ENCODE measurements around the gene YIPF1. TPM values are rescaled to one million over a fixed set of nuclear protein-coding genes. Genes with fewer than 3 reads are reported as not detected.

Gene YIPF1
- total RNA-seq, 2 experiments from 2014 or later: 4.3 to 5.5 TPM

DNA sequence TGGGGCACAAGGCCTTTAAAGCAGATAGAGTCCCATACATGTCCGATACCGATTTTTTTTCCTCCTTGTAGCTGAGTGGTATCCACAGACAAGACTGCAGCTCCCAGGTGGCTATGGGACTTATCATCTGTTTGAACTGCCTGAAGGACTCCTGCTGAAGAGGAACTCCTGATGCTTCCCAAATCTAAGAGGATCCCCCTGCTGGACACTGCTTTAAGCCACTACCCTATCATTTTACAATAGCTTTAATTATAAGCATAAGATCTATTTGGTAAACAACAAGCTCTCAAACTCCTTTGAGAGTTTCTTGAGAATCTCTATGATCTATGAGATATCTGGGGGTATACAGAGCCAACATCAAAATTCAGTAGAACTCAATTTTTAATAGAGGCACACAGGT lies 63.2 kb downstream of the YIPF1 start:
- Histone ChIP-seq H3K27me3 (ENCODE audit: control insufficient read depth in 1 of 2, insufficient read depth in 2 of 2, low read length in 2 of 2) (no peaks in the 10 kb centered on the region), H3K4me1 (ENCODE audit: insufficient read depth, low read length) (no peaks in the 10 kb centered on the region), H3K36me3 (ENCODE audit: insufficient read depth, low read length) (peaks cover 53% of the 10 kb centered on the region), H3K4me3 (ENCODE audit: low read length) (no peak overlapping the region), H3K27ac (ENCODE audit: low read depth in 1 of 2, low read length in 2 of 2) (no peak overlapping the region), H3K9me3 (ENCODE audit: control insufficient read depth in 1 of 2, insufficient read depth in 1 of 2, low read length in 2 of 2) (no peaks in the 10 kb centered on the region)
- Mint-ChIP-seq H3K4me1 (ENCODE audit: low read depth) (no peaks in the 10 kb centered on the region), H3K9me3 (no peaks in the 10 kb centered on the region), H3K4me3 (no peak overlapping the region), H3K36me3 (ENCODE audit: low read depth) (peaks cover 58% of the 10 kb centered on the region), H3K27ac (no peak overlapping the region), H3K27me3 (no peaks in the 10 kb centered on the region)
- POLR2A ChIA-PET: interaction anchor here (0.7 kb wide), 1 partner anchor 119 kb away, joined by 5 read pairs; the partner anchor contains the start of gene IFT25
- intact Hi-C loops (cut with DNase I, micrococcal nuclease): no loop called here
- TF ChIP-seq, protein P1, sequence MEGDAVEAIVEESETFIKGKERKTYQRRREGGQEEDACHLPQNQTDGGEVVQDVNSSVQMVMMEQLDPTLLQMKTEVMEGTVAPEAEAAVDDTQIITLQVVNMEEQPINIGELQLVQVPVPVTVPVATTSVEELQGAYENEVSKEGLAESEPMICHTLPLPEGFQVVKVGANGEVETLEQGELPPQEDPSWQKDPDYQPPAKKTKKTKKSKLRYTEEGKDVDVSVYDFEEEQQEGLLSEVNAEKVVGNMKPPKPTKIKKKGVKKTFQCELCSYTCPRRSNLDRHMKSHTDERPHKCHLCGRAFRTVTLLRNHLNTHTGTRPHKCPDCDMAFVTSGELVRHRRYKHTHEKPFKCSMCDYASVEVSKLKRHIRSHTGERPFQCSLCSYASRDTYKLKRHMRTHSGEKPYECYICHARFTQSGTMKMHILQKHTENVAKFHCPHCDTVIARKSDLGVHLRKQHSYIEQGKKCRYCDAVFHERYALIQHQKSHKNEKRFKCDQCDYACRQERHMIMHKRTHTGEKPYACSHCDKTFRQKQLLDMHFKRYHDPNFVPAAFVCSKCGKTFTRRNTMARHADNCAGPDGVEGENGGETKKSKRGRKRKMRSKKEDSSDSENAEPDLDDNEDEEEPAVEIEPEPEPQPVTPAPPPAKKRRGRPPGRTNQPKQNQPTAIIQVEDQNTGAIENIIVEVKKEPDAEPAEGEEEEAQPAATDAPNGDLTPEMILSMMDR (IDR thresholded peaks at IDR 0.05): no peak
- ATAC-seq (ENCODE audit: poor library complexity) (no peak), DNase-seq (no peak)
- CTCF ChIA-PET: no interaction called here

DNA sequence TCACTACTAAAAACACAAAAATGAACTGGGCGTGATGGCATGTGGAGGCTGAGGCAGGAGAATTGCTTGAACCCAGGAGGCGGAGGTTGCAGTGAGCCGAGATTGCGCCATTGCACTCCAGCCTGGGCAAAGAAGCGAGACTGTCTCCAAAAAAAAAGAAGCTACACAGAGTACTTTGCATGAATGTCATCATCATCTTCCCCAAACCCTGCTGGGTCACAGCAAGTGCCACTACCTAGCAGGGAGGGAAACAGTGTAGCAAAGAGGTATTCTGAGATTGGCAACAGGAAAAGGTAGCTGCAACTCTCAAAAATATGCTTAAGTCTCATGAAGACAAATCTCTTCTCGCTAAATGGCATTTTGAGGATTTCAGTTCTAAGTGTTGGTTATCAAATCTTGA lies 64.3 kb downstream of the YIPF1 start:
- POLR2A ChIA-PET: no interaction called here
- H3K27ac Mint-ChIP-seq: no peak overlapping the region
- H3K27me3 ChIP-seq (ENCODE audit: control insufficient read depth in 1 of 2, insufficient read depth in 2 of 2, low read length in 2 of 2): no peaks in the 10 kb centered on the region
- no peak for ATAC-seq (ENCODE audit: poor library complexity)
- H3K36me3 Mint-ChIP-seq (ENCODE audit: low read depth): peaks cover 61% of the 10 kb centered on the region
- no peak overlapping the region for H3K27ac ChIP-seq (ENCODE audit: low read depth in 1 of 2, low read length in 2 of 2)
- H3K4me1 ChIP-seq (ENCODE audit: insufficient read depth, low read length): no peaks in the 10 kb centered on the region
- no peaks in the 10 kb centered on the region for H3K27me3 Mint-ChIP-seq
- TF ChIP-seq, protein P1 (IDR thresholded peaks at IDR 0.05): no peak
- CTCF ChIA-PET: no interaction called here
- no peaks in the 10 kb centered on the region for H3K4me1 Mint-ChIP-seq (ENCODE audit: low read depth)
- intact Hi-C loops (cut with DNase I, micrococcal nuclease): no loop called here
- H3K36me3 ChIP-seq (ENCODE audit: insufficient read depth, low read length): peaks cover 53% of the 10 kb centered on the region
- H3K4me3 ChIP-seq (ENCODE audit: low read length): no peak overlapping the region
- no peaks in the 10 kb centered on the region for H3K9me3 ChIP-seq (ENCODE audit: control insufficient read depth in 1 of 2, insufficient read depth in 1 of 2, low read length in 2 of 2)
- H3K4me3 Mint-ChIP-seq: no peak overlapping the region
- no peak for DNase-seq
- H3K9me3 Mint-ChIP-seq: no peaks in the 10 kb centered on the region

DNA sequence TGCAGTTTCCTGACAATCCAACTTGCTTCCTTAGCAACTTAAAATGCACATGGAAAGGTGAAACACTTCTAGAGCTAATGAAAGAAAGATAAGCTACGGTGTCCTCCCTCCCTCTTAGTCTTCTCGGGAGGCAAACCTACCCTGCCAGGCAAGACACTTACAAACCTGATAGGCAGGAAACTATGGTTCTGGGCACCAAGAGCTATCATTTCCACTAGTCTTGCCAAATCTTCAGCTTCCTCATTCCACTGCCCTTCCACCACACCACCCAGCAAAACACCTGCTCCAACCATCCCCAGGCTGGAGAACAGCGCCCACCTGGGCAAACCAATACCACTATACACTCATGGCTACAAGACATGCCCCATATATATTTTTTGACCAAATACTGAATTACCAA lies 66.7 kb downstream of the YIPF1 start:
- Histone ChIP-seq H3K9me3 (ENCODE audit: control insufficient read depth in 1 of 2, insufficient read depth in 1 of 2, low read length in 2 of 2) (no peaks in the 10 kb centered on the region), H3K27me3 (ENCODE audit: control insufficient read depth in 1 of 2, insufficient read depth in 2 of 2, low read length in 2 of 2) (no peaks in the 10 kb centered on the region), H3K4me3 (ENCODE audit: low read length) (no peak overlapping the region), H3K27ac (ENCODE audit: low read depth in 1 of 2, low read length in 2 of 2) (no peak overlapping the region), H3K4me1 (ENCODE audit: insufficient read depth, low read length) (no peaks in the 10 kb centered on the region), H3K36me3 (ENCODE audit: insufficient read depth, low read length) (peaks cover 55% of the 10 kb centered on the region)
- H3K4me1 Mint-ChIP-seq (ENCODE audit: low read depth): peaks cover 3% of the 10 kb centered on the region
- no peaks in the 10 kb centered on the region for H3K9me3 Mint-ChIP-seq
- H3K27ac Mint-ChIP-seq: no peak overlapping the region
- CTCF ChIA-PET: no interaction called here
- DNase-seq: no peak
- intact Hi-C loops (cut with DNase I, micrococcal nuclease): no loop called here
- no peaks in the 10 kb centered on the region for H3K27me3 Mint-ChIP-seq
- no peak overlapping the region for H3K4me3 Mint-ChIP-seq
- TF ChIP-seq, protein P1 (IDR thresholded peaks at IDR 0.05): no peak
- no peak for ATAC-seq (ENCODE audit: poor library complexity)
- POLR2A ChIA-PET: no interaction called here
- peaks cover 73% of the 10 kb centered on the region for H3K36me3 Mint-ChIP-seq (ENCODE audit: low read depth)
